ENCODE measurements around the gene PLXNA2.

Gene PLXNA2

GRCh38 chr1:208222376-208223126 lies 21.6 kb downstream of the PLXNA2 start:
- no peak for DNase-seq

GRCh38 chr1:208221291-208221622 lies 22.9 kb downstream of the PLXNA2 start:
- no peak for DNase-seq

- no peak for DNase-seq
Observed at GRCh38 chr1:208219659-208220282, 24.4 kb downstream of the PLXNA2 start.

GRCh38 chr1:208219098-208219658 lies 25.0 kb downstream of the PLXNA2 start:
- no peak for DNase-seq

GRCh38 chr1:208218237-208219097 lies 25.7 kb downstream of the PLXNA2 start:
- DNase-seq, result no peak

- no peak for DNase-seq
Observed at GRCh38 chr1:208217781-208218180, 26.4 kb downstream of the PLXNA2 start.

GRCh38 chr1:208216806-208217205 lies 27.4 kb downstream of the PLXNA2 start:
- no peak for DNase-seq

- no peak for DNase-seq
Observed at GRCh38 chr1:208216062-208216461, 28.1 kb downstream of the PLXNA2 start.

GRCh38 chr1:208215393-208215792 lies 28.8 kb downstream of the PLXNA2 start:
- DNase-seq, result no peak

GRCh38 chr1:208213786-208214185 lies 30.4 kb downstream of the PLXNA2 start:
- DNase-seq, result no peak

- no peak for DNase-seq
Observed at GRCh38 chr1:208212893-208213292, 31.3 kb downstream of the PLXNA2 start.

- DNase-seq, result no peak
Observed at GRCh38 chr1:208211921-208212843, 32.0 kb downstream of the PLXNA2 start.

GRCh38 chr1:208209896-208210589 lies 34.1 kb downstream of the PLXNA2 start:
- DNase-seq, result no peak

GRCh38 chr1:208209286-208209685 lies 34.9 kb downstream of the PLXNA2 start:
- DNase-seq, result no peak

- no peak for DNase-seq
Observed at GRCh38 chr1:208208132-208208487, 36.1 kb downstream of the PLXNA2 start.

- DNase-seq, result no peak
Observed at GRCh38 chr1:208207388-208208131, 36.6 kb downstream of the PLXNA2 start.

GRCh38 chr1:208206092-208206698 lies 38.0 kb downstream of the PLXNA2 start:
- DNase-seq, result no peak

- no peak for DNase-seq
Observed at GRCh38 chr1:208205216-208206013, 38.8 kb downstream of the PLXNA2 start.

GRCh38 chr1:208204779-208205178 lies 39.4 kb downstream of the PLXNA2 start:
- DNase-seq, result no peak
